GM20431 (cell line): Measurements from ENCODE around the gene SFXN3.

ENCODE experiments used
- in situ Hi-C: fragments of 300-500 bp; cut with MseI, MboI; formaldehyde crosslinking; loops from one replicate; pipeline ENCODE4 v1.15.0; 2020; ENCODE audit warnings: low sequenced_read_pairs; ENCODE audit not compliant: unreplicated experiment

Gene SFXN3

DNA sequence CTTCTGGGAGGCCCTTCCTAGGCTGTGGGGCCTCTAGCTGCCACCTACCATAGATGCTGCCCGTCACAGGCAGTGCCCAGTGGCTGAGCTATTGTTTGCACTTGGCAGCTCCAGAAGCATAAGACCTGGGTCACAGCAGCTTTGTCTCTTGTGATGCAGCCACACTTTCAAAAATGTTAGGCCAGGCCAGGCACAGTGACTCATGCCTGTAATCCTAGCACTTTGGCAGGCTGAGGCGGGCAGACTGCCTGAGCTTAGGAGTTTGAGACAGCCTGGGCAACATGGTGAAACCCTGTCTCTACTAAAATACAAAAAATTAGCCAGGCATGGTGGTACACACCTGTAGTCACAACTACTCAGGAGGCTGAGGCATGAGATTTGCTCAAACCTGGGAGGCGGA, 21.3 kb downstream of the SFXN3 start:
- in situ Hi-C loops, result no loop called here

DNA sequence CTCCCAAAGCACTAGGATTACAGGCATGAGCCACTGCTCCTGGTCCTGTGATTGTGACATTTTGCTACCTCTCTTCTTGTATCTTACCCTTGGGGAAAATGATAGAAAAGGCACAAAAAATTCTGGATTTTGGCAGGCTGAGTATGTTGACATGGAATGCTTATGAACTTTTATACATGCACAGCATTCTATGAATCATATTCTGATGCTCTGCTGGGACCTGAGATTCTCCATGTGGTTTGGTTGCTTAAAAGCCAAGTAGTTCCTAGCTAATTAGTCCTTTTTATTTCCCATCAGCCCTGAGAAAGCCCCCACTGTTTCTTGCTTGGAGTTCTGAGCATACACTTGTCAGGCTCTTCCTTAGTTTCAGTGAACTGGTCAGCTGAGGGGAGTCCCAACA, 22.5 kb downstream of the SFXN3 start:
- in situ Hi-C loops, result no loop called here

DNA sequence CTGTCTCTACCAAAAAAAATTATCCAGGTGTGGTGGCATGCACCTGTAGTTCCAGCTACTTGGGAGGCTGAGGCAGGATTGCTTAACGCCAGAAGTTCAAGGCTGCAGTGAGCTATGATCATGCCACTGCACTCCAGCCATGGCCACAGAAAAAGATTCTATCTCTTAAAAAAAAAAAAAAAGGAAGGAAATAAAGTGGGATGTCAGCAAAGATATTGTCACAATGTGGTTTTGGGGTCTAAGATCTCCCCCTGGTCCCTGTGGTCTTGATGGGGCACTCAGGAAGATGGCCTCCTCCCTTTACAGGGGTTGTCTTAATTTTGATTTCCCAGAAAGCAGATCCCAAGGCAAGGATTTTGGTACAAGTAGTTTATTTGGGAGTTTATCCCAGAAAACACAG, 23.3 kb downstream of the SFXN3 start:
- in situ Hi-C loops, result no loop called here

DNA sequence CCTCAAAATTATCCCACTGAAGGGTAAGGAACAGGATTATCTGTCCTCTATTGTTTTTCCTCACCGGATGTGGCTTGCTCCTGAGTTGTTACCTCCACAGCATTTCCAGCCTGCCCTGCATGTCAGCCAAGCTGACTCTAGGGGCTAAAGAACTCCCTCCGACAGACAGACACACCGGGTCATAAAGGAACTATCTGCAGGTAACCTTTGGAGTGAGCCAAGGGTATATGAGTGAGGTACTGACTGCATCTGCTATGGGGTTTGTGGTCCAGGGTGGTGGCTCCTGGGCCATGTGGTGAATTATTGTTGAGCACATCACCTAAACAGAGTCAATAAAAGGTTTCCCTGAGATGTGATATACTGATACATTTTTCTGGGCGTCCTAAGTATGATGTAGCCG, 23.8 kb downstream of the SFXN3 start:
- in situ Hi-C loops, result no loop called here

- in situ Hi-C loops, result no loop called here
Observed at GRCh38 chr10:101055411-101055810, 24.4 kb downstream of the SFXN3 start.

GRCh38 chr10:101056365-101057151, 25.5 kb downstream of the SFXN3 start:
- in situ Hi-C loops, result no loop called here

DNA sequence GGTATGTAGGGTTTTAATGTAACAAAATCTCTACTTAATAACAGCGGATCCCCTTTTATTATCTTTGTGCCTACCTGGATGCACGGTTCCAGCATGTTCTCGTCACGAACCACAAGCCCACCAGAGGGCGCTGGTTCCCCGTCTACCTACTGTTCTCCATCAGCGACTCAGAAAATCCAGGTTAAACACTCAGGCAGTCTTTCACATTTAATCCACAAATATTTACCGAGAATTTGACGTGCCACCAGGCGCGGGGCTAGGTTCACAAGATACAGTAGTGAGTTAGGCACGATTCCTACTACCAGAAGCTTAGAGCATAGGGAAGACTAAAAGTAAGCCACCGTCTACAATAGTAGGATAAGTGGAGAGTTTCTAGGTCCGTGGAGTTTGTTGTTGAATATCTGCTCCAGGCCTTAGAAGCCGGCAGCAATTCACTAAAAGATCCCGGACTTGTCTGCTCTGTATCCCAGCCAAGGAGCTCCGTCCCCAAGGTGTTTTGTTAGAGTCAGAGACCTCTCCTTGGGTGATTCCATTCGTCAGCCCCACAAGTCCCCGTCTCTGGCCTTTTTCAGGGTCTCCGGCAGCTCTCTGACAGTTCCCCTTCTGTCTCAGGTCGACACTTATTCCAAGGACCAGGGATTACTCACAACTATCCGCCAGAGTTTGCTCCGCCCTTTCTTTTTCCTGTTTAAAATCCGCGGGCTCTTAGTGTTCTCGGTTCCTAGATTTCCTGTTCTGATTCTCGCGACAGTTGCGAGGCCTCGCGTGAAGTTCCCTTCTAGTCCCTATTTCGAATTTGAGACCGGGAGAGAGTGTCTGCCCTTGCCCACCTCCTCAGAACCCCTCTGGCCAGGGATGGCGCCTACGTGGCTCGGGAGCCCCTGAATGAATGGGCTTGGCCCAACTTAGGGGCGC, 29.3 kb downstream of the SFXN3 start:
- in situ Hi-C loops, result no loop called here

DNA sequence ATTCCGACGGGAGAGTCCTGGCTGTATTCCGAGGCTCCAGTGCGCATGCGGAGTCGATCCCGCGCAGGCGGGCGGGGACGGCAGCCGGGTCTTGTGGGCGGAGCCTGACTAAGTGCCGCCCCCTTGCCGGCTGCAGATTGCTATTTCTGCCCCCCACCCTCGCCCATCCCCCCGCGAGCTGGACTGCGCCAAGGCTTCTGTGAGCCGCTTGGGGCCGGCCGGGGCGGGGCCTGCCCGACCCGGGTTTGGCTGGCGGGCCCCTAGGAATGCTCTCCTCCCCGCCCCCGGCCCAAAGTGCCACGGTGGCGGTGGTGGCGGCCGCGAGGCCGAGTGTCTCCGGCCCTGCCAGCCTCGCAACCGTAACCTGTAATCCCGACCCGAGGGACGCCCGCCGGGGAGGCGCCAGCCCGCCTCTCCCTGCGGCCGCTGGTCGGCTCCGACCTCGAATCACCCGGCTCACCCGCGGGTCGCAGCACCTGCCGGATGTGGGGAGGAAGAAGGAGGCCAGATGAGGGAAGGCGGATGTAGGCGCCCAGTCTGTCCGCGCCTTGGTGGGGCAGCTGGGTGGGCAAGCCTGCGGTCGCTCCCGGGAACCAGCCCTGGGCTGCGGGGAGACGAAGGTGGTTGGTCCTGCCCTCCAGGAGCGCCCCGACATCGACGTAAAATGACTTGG, 30.1 kb downstream of the SFXN3 start:
- in situ Hi-C loops, result no loop called here

GRCh38 chr10:101061624-101062231, 30.7 kb downstream of the SFXN3 start, which contains the start of gene KAZALD1:
Gene KAZALD1 (plus strand): TSS chr10:101061989. CDS start chr10:101062593, 604 bp downstream.
- in situ Hi-C loops, result no loop called here

DNA sequence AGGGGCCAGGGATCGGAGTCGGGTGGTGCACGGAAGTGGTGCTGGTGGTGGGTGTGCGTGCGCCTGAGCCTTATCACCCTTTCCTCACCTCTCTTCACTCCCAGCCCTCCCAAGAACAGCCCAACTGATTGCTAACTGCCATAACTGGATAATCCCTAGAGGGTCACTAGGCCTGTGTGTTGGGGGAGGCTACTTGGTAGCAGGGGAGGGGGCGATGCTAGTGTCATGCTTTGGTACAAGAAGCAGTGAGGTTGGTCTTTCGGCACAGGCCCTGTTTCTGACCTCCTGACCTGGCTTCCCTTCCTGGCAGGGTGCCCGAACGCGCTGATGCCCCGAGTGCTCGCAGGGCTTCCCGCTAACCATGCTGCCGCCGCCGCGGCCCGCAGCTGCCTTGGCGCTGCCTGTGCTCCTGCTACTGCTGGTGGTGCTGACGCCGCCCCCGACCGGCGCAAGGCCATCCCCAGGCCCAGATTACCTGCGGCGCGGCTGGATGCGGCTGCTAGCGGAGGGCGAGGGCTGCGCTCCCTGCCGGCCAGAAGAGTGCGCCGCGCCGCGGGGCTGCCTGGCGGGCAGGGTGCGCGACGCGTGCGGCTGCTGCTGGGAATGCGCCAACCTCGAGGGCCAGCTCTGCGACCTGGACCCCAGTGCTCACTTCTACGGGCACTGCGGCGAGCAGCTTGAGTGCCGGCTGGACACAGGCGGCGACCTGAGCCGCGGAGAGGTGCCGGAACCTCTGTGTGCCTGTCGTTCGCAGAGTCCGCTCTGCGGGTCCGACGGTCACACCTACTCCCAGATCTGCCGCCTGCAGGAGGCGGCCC, 31.4 kb downstream of the SFXN3 start:
- in situ Hi-C loops, result no loop called here

DNA sequence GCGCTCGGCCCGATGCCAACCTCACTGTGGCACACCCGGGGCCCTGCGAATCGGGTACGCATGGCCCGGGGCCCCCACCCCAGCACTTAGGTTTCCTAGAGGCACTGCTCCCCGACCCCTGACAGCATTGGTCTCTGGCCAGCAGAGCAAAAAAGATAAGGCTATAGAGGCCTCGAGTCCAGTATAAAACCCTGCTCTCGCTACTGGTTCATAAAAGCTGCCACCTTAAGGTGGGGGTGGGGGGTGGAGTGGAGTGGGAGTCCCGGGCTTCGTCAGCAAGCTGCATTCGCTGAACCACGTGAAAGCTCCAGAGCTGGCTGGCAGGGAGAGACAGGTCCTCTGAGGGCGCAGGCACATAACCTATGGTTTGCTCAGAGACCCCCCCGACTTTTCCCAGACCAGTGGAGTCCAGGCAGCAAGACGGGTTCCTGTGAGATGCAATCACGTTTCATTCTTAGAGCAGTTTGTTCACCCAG, 32.1 kb downstream of the SFXN3 start:
- in situ Hi-C loops, result no loop called here

- in situ Hi-C loops, result no loop called here
Observed at GRCh38 chr10:101063548-101064414, 32.7 kb downstream of the SFXN3 start.

- in situ Hi-C loops, result no loop called here
Observed at GRCh38 chr10:101064415-101065030, 33.5 kb downstream of the SFXN3 start.

DNA sequence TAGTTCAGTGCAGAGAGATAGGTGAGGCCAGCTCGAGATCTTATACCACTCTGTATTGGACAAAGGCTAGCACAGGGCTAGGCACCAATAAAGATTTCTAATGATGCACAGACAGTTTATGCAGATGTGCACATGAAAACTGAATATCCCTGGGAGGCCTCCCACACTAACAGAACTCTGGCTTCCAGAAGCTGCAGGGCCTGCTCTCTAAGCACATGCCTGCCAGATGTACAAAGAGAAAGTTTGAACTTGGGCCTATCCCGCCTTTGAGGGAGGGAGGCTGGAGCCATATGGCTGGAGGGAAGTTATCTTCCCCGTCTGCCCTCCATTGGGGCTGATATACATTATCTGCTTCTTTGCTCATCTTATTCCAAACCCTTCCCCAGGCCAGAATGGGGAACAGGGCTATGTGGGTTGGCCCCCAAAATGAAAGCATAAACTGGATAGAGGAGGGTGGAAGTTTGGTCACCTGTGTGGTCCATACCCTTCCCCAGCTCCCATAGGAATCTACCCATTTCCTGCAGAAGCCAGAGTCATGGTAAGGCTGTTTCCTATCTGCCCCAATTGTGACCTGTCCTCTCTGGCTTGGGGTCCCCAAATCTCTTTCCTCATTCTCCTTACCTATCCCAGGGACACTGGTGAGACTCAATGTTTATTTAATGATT, 34.6 kb downstream of the SFXN3 start:
- in situ Hi-C loops, result no loop called here

DNA sequence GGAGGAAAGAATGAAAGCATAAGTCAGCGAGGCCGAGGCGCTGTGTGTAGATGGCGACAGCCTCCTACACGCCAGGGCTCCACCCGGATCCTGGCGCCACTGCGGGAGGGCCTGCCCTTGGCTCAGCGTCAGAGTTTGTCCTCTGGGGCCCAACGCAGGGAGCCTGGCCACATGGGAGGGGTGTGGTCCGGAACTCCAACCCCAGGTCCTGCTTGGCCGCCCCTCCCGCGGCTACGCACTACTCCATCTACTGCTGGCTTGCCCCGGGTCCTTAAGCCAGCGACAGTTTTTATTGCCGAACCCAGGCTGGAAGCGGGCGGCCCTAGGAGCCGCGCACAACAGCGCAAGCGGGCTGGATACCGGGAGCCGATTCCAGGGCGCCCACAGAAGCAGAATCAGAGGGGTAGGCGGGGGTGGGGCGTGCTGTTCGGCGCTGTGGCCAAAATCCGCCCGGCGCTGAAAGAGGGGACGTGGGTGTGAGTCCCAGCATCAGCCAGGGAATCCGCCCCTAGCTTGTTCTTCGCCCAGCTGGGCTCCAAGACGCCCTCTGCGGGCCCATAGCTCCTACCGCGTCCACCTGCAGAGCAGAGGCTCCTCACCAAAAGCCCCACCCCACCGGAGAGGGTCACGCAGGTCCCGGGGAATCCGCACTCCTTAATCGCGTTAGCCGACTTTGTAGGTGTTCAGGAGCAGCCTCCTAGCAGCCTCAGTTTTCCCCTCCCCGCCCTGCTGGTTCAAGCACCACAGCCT, 35.3 kb downstream of the SFXN3 start:
- in situ Hi-C loops, result no loop called here

DNA sequence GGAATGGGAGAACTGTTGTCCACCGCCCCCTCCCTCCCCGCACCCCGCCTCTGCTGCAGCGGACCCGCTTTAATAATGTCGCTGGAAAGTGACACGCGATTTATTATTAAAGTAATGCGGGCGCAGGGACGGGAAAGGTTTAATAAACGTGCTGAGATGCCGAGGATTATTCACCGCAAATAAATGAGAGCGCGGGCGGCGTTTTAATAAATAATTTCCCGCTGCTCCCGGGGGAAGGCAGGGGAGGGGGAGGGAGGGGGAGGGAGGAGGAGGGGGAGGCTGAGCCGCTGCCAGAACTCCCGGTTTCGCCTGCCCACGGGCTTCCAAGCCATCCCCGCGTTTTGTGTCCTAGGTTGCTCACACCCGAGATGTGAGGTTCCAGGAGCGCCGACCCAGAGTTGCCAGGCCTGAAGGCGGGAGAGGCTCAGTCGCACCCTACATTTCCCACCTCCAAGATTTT, 35.9 kb downstream of the SFXN3 start:
- in situ Hi-C loops, result no loop called here
